Bone marrow (tissue), 2 donors: ENCODE measurements around the gene OST4.
A peak's percentile ranks its signal among the peaks of the same experiment; 100 is the strongest.

ENCODE experiments used
- DNase-seq, 2 donors: peaks; one replicate each; lab custom pipeline; 2025; lab: John Stamatoyannopoulos, UW

The OST4 gene

GRCh38 chr2:27092696-27093429, 21.4 kb upstream of the OST4 start:
- DNase-seq, result no peak

- no peak for DNase-seq
Observed at GRCh38 chr2:27091746-27092695, 20.6 kb upstream of the OST4 start.

- DNase-seq, result no peak
Observed at GRCh38 chr2:27089111-27089954, 17.9 kb upstream of the OST4 start.

- no peak for DNase-seq
Observed at GRCh38 chr2:27088634-27089033, 17.2 kb upstream of the OST4 start.

- DNase-seq, result no peak
Observed at GRCh38 chr2:27087823-27088410, 16.5 kb upstream of the OST4 start.

GRCh38 chr2:27086724-27087593, 15.5 kb upstream of the OST4 start, which contains the start of gene KHK:
Gene KHK, plus strand, starts transcription at chr2:27086772. Its CDS starts 488 bp downstream, at chr2:27087260.
- DNase-seq, result no peak

GRCh38 chr2:27086090-27086723, 14.8 kb upstream of the OST4 start:
- peak; percentile 76 to 88 for DNase-seq

- DNase-seq, result peak in 1 of 2 donors; percentile 64
Observed at GRCh38 chr2:27085673-27086089, 14.2 kb upstream of the OST4 start.

GRCh38 chr2:27085062-27085672, 13.7 kb upstream of the OST4 start:
- no peak for DNase-seq

GRCh38 chr2:27084297-27085061, 13.0 kb upstream of the OST4 start:
- no peak for DNase-seq

GRCh38 chr2:27083410-27084296, 12.2 kb upstream of the OST4 start:
- DNase-seq, result no peak

GRCh38 chr2:27082773-27083409, 11.4 kb upstream of the OST4 start:
- no peak for DNase-seq

GRCh38 chr2:27081984-27082772, 10.7 kb upstream of the OST4 start:
- DNase-seq, result no peak

- DNase-seq, result no peak
Observed at GRCh38 chr2:27080603-27080936, 9.1 kb upstream of the OST4 start.

- DNase-seq, result no peak
Observed at GRCh38 chr2:27080140-27080469, 8.7 kb upstream of the OST4 start.

- no peak for DNase-seq
Observed at GRCh38 chr2:27079233-27080139, 8.0 kb upstream of the OST4 start.
